ENCODE measurements around the gene TMEM120B. TPM values are rescaled to one million over a fixed set of nuclear protein-coding genes. Genes with fewer than 3 reads are reported as not detected.

The TMEM120B gene
- total and polyA plus RNA-seq, 2 experiments from 2014 or later, result 5.5 to 9.5 TPM

DNA sequence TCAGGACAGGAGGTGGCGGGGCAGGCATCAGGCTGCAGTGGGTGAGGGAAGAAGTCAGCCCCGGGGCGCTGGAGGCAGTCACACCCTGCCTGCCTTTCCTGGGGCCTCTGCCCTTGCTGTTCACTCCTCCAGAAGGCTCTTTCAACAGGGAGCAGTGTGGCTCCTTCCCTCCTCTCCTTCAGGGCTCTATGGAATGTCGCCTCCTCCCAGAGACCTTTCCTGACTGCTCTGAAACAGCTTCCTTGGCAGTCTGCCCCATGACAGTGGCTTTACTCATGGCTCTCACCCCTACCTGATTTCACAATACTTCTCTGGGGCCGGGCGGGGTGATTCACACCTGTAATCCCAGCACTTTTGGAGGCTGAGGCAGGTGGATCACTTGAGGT, 73.9 kb downstream of the TMEM120B start:
- no peak overlapping the region for H3K4me3 ChIP-seq
- H3K27me3 ChIP-seq, result no peaks in the 10 kb centered on the region
- DNase-seq (ENCODE audit: low spot score), result no peak
- no peak overlapping the region for H2AFZ ChIP-seq
- H3K9me3 ChIP-seq (ENCODE audit: low read depth), result no peaks in the 10 kb centered on the region
- H3K4me1 ChIP-seq (ENCODE audit: insufficient read depth), result peaks cover 9% of the 10 kb centered on the region
- peaks cover 3% of the 10 kb centered on the region for H4K20me1 ChIP-seq (ENCODE audit: insufficient read depth, poor library complexity, severe bottlenecking)
- H3K27ac ChIP-seq, result peak overlapping the region; percentile 59
- no peaks in the 10 kb centered on the region for H3K36me3 ChIP-seq (replicated peaks; ENCODE audit: insufficient read depth, low read depth)
- no peaks in the 10 kb centered on the region for H3K9me2 ChIP-seq (replicated peaks; ENCODE audit: insufficient read depth)
- 78% methylated on average over 6 of the region's 6 CpGs for WGBS (ENCODE audit: low lambda C conversion rate, missing lambda C conversion rate)
- TF ChIP-seq EZH2phosphoT487 (IDR thresholded peaks at IDR 0.05; ENCODE audit: low read depth, severe bottlenecking, unreplicated experiment), result no peak
- TF ChIP-seq EZH2 (IDR thresholded peaks at IDR 0.05; ENCODE audit: borderline replicate concordance), result no peak
- TF ChIP-seq, protein P1, sequence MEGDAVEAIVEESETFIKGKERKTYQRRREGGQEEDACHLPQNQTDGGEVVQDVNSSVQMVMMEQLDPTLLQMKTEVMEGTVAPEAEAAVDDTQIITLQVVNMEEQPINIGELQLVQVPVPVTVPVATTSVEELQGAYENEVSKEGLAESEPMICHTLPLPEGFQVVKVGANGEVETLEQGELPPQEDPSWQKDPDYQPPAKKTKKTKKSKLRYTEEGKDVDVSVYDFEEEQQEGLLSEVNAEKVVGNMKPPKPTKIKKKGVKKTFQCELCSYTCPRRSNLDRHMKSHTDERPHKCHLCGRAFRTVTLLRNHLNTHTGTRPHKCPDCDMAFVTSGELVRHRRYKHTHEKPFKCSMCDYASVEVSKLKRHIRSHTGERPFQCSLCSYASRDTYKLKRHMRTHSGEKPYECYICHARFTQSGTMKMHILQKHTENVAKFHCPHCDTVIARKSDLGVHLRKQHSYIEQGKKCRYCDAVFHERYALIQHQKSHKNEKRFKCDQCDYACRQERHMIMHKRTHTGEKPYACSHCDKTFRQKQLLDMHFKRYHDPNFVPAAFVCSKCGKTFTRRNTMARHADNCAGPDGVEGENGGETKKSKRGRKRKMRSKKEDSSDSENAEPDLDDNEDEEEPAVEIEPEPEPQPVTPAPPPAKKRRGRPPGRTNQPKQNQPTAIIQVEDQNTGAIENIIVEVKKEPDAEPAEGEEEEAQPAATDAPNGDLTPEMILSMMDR (IDR thresholded peaks at IDR 0.05; ENCODE audit: poor library complexity), result no peak
- H3K79me2 ChIP-seq, result peaks cover 60% of the 10 kb centered on the region
- no peak overlapping the region for H3K4me2 ChIP-seq

DNA sequence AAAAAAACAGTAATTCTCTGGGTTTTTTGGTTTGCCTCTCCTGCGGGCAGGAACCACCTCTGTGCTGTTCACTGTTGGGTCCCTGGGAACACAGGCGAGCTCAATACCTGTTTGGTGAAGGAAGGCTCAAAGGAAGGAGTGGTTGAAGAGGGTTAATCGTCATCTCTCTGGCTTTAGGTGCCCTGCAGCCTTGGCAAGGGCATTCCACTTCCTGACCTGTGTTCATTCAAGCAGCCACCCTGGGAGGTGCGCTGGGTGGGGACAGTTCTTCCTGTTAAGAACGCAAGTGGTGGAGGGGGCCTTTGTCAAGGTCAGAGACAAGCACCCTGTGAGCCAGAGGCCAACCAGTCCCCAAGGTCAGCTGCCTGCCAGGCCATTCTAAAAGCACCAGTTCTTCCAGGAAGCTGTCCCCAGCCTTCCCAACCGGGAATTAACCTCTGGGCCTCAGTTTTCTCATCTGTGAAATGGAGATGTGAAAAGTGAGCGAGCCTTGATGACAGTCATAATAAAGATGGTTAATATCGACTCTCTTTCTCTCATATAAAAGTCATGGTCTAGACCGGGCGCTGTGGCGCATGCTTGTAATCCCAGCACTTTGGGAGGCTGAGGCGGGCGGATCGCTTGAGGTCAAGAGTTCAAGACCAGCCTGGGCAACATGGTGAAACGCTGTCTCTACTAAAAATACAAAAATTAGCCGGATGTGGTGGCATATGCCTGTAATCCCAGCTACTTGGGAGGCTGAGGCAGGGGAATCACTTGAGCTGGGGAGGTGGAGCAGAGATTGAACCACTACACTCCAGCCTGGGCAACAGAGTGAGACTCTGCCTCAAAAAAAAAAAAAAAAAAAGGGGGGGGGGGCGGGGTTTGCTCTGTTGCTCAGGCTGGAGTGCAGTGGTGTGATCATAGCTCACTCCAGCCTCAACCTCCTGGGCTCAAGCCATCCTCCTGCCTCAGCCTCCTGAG, 74.8 kb downstream of the TMEM120B start:
- Histone ChIP-seq H3K9me3 (ENCODE audit: low read depth) (no peaks in the 10 kb centered on the region), H4K20me1 (ENCODE audit: insufficient read depth, poor library complexity, severe bottlenecking) (peaks cover 3% of the 10 kb centered on the region), H2AFZ (no peak overlapping the region), H3K79me2 (peaks cover 59% of the 10 kb centered on the region), H3K4me2 (no peak overlapping the region), H3K27ac (peak overlapping the region; percentile 59), H3K27me3 (no peaks in the 10 kb centered on the region), H3K4me3 (no peak overlapping the region), H3K4me1 (ENCODE audit: insufficient read depth) (peaks cover 3% of the 10 kb centered on the region), H3K9me2 (replicated peaks; ENCODE audit: insufficient read depth) (no peaks in the 10 kb centered on the region), H3K36me3 (replicated peaks; ENCODE audit: insufficient read depth, low read depth) (no peaks in the 10 kb centered on the region)
- no peak for DNase-seq (ENCODE audit: low spot score)
- no peak for TF ChIP-seq EZH2phosphoT487 (IDR thresholded peaks at IDR 0.05; ENCODE audit: low read depth, severe bottlenecking, unreplicated experiment)
- no peak for TF ChIP-seq EZH2 (IDR thresholded peaks at IDR 0.05; ENCODE audit: borderline replicate concordance)
- TF ChIP-seq, protein P1 (IDR thresholded peaks at IDR 0.05; ENCODE audit: poor library complexity), result no peak
- 95% methylated on average over 17 of the region's 17 CpGs for WGBS (ENCODE audit: low lambda C conversion rate, missing lambda C conversion rate)

DNA sequence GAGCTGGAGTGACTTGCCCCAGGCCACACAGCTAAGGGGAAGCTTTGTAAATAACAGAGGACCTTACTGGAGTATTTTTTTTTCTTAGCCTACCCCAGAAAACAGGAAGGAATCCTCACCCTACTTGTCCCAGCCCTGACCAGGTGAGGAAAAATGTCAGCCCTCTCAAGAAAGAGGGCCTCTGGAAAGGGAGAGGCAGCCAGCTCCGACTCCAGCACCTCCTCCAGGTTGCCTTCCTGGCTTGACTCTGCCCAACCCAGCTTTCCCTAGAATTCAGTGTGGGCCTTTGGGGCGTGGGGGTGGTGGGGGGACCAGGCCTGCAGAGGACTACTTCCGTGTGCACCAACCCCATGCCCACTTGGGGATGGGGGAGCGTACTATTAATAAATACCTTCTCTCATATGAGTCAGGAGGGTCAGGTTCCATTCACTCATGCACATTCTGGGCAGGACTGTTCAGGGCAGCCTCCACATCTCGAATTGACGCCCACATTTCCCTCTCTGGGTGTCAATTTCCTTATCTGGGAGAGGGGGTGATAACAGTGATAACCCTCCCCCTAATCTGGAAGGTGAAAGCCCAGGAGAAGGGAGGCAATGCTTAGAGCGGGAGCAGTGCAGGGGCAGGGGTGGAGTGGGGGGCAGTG, 75.7 kb downstream of the TMEM120B start:
- Histone ChIP-seq H2AFZ (no peak overlapping the region), H3K79me2 (peaks cover 55% of the 10 kb centered on the region), H3K4me3 (no peak overlapping the region), H3K4me2 (no peak overlapping the region), H4K20me1 (ENCODE audit: insufficient read depth, poor library complexity, severe bottlenecking) (no peaks in the 10 kb centered on the region), H3K4me1 (ENCODE audit: insufficient read depth) (peaks cover 3% of the 10 kb centered on the region), H3K27ac (no peak overlapping the region), H3K36me3 (replicated peaks; ENCODE audit: insufficient read depth, low read depth) (no peaks in the 10 kb centered on the region), H3K9me3 (ENCODE audit: low read depth) (no peaks in the 10 kb centered on the region), H3K27me3 (no peaks in the 10 kb centered on the region), H3K9me2 (replicated peaks; ENCODE audit: insufficient read depth) (no peaks in the 10 kb centered on the region)
- TF ChIP-seq EZH2phosphoT487 (IDR thresholded peaks at IDR 0.05; ENCODE audit: low read depth, severe bottlenecking, unreplicated experiment), result no peak
- TF ChIP-seq, protein P1 (IDR thresholded peaks at IDR 0.05; ENCODE audit: poor library complexity), result no peak
- no peak for TF ChIP-seq EZH2 (IDR thresholded peaks at IDR 0.05; ENCODE audit: borderline replicate concordance)
- DNase-seq (ENCODE audit: low spot score), result no peak
- WGBS (ENCODE audit: low lambda C conversion rate, missing lambda C conversion rate), result 84% methylated on average over 7 of the region's 7 CpGs
